Liver (tissue), 10 donors: ENCODE data around the gene COQ6. TPM values are rescaled to one million over a fixed set of nuclear protein-coding genes. Genes with fewer than 3 reads are reported as not detected.

Experiments used
- DNase-seq: peaks from one replicate; pipeline ENCODE4 v3.0.0-alpha.2; 2017; ENCODE audit warnings: low spot score
- H3K27ac ChIP-seq, 2 donors: one replicate each; pipeline ENCODE4 v1.7.0; 2013; ENCODE audit warnings: inconsistent platforms in 2 of 2, low read length in 2 of 2, control low read depth in 1 of 2, low read depth in 1 of 2, mild to moderate bottlenecking in 1 of 2
- H3K27me3 ChIP-seq, 4 donors: one replicate each; pipeline versions ENCODE4 v1.6.1 to v1.7.0; 2013; ENCODE audit warnings: low read length in 3 of 4, inconsistent platforms in 1 of 4, mild to moderate bottlenecking in 1 of 4, moderate library complexity in 1 of 4; ENCODE audit not compliant: control insufficient read depth in 4 of 4, insufficient read depth in 4 of 4
- H3K36me3 ChIP-seq, 4 donors: one replicate each; pipeline versions ENCODE4 v1.6.1 to v1.7.0; 2013; ENCODE audit warnings: low read length in 3 of 4, mild to moderate bottlenecking in 3 of 4, low read depth in 1 of 4, moderate library complexity in 1 of 4; ENCODE audit not compliant: control insufficient read depth in 4 of 4, insufficient read depth in 3 of 4
- H3K4me1 ChIP-seq, 4 donors: one replicate each; pipeline versions ENCODE4 v1.6.1 to v1.7.0; 2013; ENCODE audit warnings: low read length in 3 of 4, mild to moderate bottlenecking in 3 of 4, moderate library complexity in 1 of 4; ENCODE audit not compliant: control insufficient read depth in 4 of 4, insufficient read depth in 4 of 4
- H3K4me3 ChIP-seq, 3 donors: one replicate each; pipeline versions ENCODE4 v1.6.1 to v1.7.0; 2013; ENCODE audit warnings: low read length in 3 of 3, control low read depth in 1 of 3, low read depth in 1 of 3, mild to moderate bottlenecking in 1 of 3
- H3K9ac ChIP-seq, 2 donors: one replicate each; pipeline ENCODE4 v1.7.0; 2013; ENCODE audit warnings: low read length in 2 of 2, mild to moderate bottlenecking in 2 of 2, moderate library complexity in 2 of 2, control low read depth in 1 of 2, low read depth in 1 of 2
- H3K9me3 ChIP-seq, 4 donors: one replicate each; pipeline versions ENCODE4 v1.6.1 to v1.7.0; 2013; ENCODE audit warnings: low read length in 3 of 4; ENCODE audit not compliant: control insufficient read depth in 4 of 4
- ATF3 ChIP-seq: IDR thresholded peaks from 2 replicates; pipeline ENCODE4 v1.6.1; 2016; ENCODE audit warnings: antibody characterized with exemption
- CTCF ChIP-seq: fragments of 150-350 bp; IDR thresholded peaks from 2 replicates; pipeline ENCODE4 v1.5.1; 2017; ENCODE audit warnings: improper control_type of control experiment, low read depth, low read length; ENCODE audit not compliant: missing input control
- EGR1 ChIP-seq, 2 donors: IDR thresholded peaks; 2 replicates each; pipeline ENCODE4 v1.6.1; 2016 to 2018; ENCODE audit warnings: antibody characterized with exemption in 2 of 2, low read depth in 2 of 2
- FOXA2 ChIP-seq: IDR thresholded peaks from 2 replicates; pipeline ENCODE4 v1.6.1; 2016; ENCODE audit warnings: antibody characterized with exemption
- HNF4A ChIP-seq, 2 donors: conservative IDR thresholded peaks; 2 replicates each; pipeline ENCODE4 v1.6.1; 2016; ENCODE audit warnings: antibody characterized with exemption in 2 of 2, mild to moderate bottlenecking in 2 of 2
- HNF4G ChIP-seq: IDR thresholded peaks from 2 replicates; pipeline ENCODE4 v1.6.1; 2016; ENCODE audit warnings: antibody characterized with exemption
- JUND ChIP-seq, 2 donors: IDR thresholded peaks; 2 replicates each; pipeline ENCODE4 v1.6.1; 2016; ENCODE audit warnings: antibody characterized with exemption in 2 of 2
- NR2F2 ChIP-seq: IDR thresholded peaks from 2 replicates; pipeline ENCODE4 v1.6.1; 2016; ENCODE audit warnings: antibody characterized with exemption
- RAD21 ChIP-seq, 2 donors: IDR thresholded peaks; 2 replicates each; pipeline ENCODE4 v1.6.1; 2016; ENCODE audit warnings: antibody characterized with exemption in 2 of 2, mild to moderate bottlenecking in 2 of 2
- SP1 ChIP-seq: IDR thresholded peaks from 2 replicates; pipeline ENCODE4 v1.6.1; 2018; ENCODE audit warnings: antibody characterized with exemption, mild to moderate bottlenecking
- TAF1 ChIP-seq: conservative IDR thresholded peaks from 2 replicates; pipeline ENCODE4 v1.6.1; 2016; ENCODE audit warnings: antibody characterized with exemption, mild to moderate bottlenecking
- YY1 ChIP-seq: IDR thresholded peaks from 2 replicates; pipeline ENCODE4 v1.6.1; 2016; ENCODE audit warnings: antibody characterized with exemption, mild to moderate bottlenecking
- WGBS: extraction: QIAGEN DNeasy Blood & Tissue Kit; methylation state at CpG from one replicate; pipeline ENCODE4 v1.1.7; 2013; 5-methylcytosine and 5-hydroxymethylcytosine counted together
- polyA plus RNA-seq, 2 donors: library from polyadenylated mRNA; stranded (reverse) in 1 of 2; unstranded in 1 of 2; fragments of 200-250 nt in 1 of 2; fragments of >200 nt in 1 of 2; fragmentation: Nextera tagmentation in 1 of 2; extraction: Ambion mirVana in 1 of 2; gene quantifications; one replicate each; pipeline versions ENCODE4 v1.2.1 to v1.2.3, GENCODE V29; 2013 to 2015
- small RNA-seq: library from RNA; depleted of rRNA; stranded (forward); fragments of <200 nt; gene quantifications from one replicate; pipeline ENCODE3, GENCODE V24; 2014
- total RNA-seq, 2 donors: library from RNA; depleted of rRNA; stranded (reverse); fragments of >200 nt; gene quantifications; one replicate each; pipeline ENCODE4 v1.2.3, GENCODE V29; 2014
- donor health status: healthy.
- donor health status: healthy.
- donor health status: healthy.
- donor health status: healthy.
- donor health status: healthy.

COQ6 gene
- total and polyA plus RNA-seq, 4 donors, result 12.6 to 33.7 (median 18.5) TPM

GRCh38 chr14:74008843-74009499 lies 58.9 kb downstream of the COQ6 start:
- Histone ChIP-seq H3K36me3 (peaks cover 1 to 16% (median 8%) of the 10 kb centered on the region in 4 donors), H3K9me3 (no peaks in the 10 kb centered on the region), H3K27ac (no peak overlapping the region), H3K27me3 (no peaks in the 10 kb centered on the region), H3K9ac (no peak overlapping the region), H3K4me3 (no peak overlapping the region), H3K4me1 (peaks cover 2 to 4% (median 3%) of the 10 kb centered on the region in 4 donors)
- TF ChIP-seq FOXA2 (no peak), SP1 (no peak), HNF4G (no peak), RAD21 (IDR thresholded peaks at IDR 0.05) (no peak), HNF4A (conservative IDR thresholded peaks at IDR 0.05) (no peak), ATF3 (no peak), CTCF (no peak), EGR1 (IDR thresholded peaks at IDR 0.05; ENCODE audit: low read depth in 2 of 2) (no peak), YY1 (no peak), NR2F2 (no peak), JUND (IDR thresholded peaks at IDR 0.05) (no peak), TAF1 (no peak)
- WGBS, result 64% methylated on average over 2 of the region's 2 CpGs
- no peak for DNase-seq

Small RNAs within 50 kb of the gene (small RNA-seq; reads per million reads assigned to genes)
- gene AC005480.2 (not detected), gene RF00019 (not detected)

Other genes with a start within 250 kb of the COQ6 start
- gene PNMA1, start 235.9 kb upstream of the COQ6 start, total RNA-seq, result 10 to 100 TPM in 1 of 2 donors, 1 to 10 TPM in 1; 2.3 to 10.4 TPM
- gene PNMA1, start 235.9 kb upstream of the COQ6 start, polyA plus RNA-seq, result 1 to 10 TPM; 2.8 to 4.0 TPM
- 1 to 10 TPM; 4.2 to 9.5 TPM for gene PTGR2, start 98.5 kb upstream of the COQ6 start, total RNA-seq
- 1 to 10 TPM; 6.4 to 9.4 TPM for gene PTGR2, start 98.5 kb upstream of the COQ6 start, polyA plus RNA-seq
- gene ZNF410, start 63.4 kb upstream of the COQ6 start, total RNA-seq, result 10 to 100 TPM; 29.5 to 33.0 TPM
- gene ZNF410, start 63.4 kb upstream of the COQ6 start, polyA plus RNA-seq, result 10 to 100 TPM; 11.2 to 13.7 TPM
- gene FAM161B, start 208 bp upstream of the COQ6 start, total RNA-seq, result 1 to 10 TPM; 1.4 to 1.5 TPM
- gene FAM161B, start 208 bp upstream of the COQ6 start, polyA plus RNA-seq, result under 1 TPM; 0.79 to 0.96 TPM
- gene ENTPD5, start 69.0 kb downstream of the COQ6 start, total RNA-seq, result 100 to 1,000 TPM in 1 of 2 donors, 10 to 100 TPM in 1; 38.1 to 276 TPM
- 10 to 100 TPM; 53.4 to 99.5 TPM for gene ENTPD5, start 69.0 kb downstream of the COQ6 start, polyA plus RNA-seq
- gene BBOF1, start 69.0 kb downstream of the COQ6 start, total RNA-seq, result 1 to 10 TPM; 2.4 to 2.8 TPM
- gene BBOF1, start 69.0 kb downstream of the COQ6 start, polyA plus RNA-seq, result 1 to 10 TPM; 1.0 to 1.8 TPM
- 100 to 1,000 TPM; 157 to 183 TPM for gene ALDH6A1, start 134.2 kb downstream of the COQ6 start, total RNA-seq
- 100 to 1,000 TPM; 114 to 153 TPM for gene ALDH6A1, start 134.2 kb downstream of the COQ6 start, polyA plus RNA-seq
- 1 to 10 TPM; 6.8 to 9.9 TPM for gene LIN52, start 134.7 kb downstream of the COQ6 start, total RNA-seq
- gene LIN52, start 134.7 kb downstream of the COQ6 start, polyA plus RNA-seq, result 1 to 10 TPM; 3.8 TPM